GM20431 (cell line): Measurements from ENCODE around the gene SPTB.

Experiments used
- in situ Hi-C: fragments of 300-500 bp; cut with MseI, MboI; formaldehyde crosslinking; loops from one replicate; pipeline ENCODE4 v1.15.0; 2020; ENCODE audit warnings: low sequenced_read_pairs; ENCODE audit not compliant: unreplicated experiment

The SPTB gene

DNA sequence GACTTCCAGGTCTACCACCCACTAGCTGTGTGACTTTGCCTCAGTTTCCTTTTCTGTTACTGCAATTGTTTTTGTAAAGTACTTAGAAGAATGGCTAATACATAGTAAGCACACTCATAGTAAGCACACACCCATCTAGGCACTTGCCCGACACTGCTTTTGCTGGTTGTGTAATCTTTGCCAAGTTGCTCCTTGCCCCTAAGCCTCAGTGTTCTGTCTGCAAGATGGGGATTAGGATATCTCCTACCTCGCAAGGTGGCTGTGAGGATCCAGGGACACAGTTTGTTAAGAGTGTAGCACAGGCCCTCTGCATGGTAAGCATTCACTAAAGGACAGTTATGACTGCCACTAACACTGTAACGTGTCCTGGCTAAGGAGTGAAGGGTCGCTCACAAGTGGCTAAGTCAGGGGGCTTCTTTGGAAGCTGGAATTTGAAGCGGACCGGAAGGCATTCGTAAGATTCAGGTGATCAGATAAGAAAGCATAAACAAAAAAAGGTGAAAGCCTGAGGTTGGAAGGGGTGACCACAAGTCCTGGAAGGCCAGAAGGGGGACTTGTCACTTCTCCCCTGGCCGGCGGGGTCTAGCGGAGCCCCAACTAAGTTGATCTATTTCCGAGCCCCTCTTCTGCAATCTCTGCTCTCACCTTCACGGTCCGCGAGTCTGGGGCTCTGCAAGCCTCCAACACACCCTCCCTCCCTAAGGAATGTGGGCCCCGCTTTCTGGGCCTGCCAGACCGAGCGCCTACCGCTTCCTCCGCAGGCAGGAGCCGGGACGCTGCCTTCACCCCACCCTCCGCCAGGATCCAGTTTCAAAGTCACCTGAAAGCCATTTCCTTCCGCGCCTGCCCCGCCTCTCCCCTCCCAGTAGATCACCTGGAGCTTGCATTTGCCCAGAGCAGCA lies 177.0 kb downstream of the SPTB start:
- in situ Hi-C loops = no loop called here

DNA sequence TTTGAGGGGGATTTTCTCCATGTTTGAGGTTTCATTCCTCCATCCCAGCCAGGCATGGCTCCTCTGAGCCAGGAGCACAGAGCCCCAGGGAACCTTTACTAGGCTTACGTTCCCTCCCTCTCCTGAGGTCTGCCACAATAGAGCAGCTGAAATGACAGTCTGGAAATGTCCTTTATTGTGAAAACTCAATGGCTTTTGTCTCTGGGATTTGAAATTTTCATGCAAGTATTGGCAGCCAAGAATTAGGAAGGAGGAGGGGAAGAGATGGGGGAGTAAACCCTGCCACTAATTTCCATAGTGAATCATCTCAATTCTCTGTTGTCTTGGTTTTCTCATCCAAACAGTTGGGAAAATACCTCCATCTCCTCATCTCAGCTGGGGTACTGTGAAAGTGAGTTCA lies 178.0 kb downstream of the SPTB start:
- in situ Hi-C loops = no loop called here

DNA sequence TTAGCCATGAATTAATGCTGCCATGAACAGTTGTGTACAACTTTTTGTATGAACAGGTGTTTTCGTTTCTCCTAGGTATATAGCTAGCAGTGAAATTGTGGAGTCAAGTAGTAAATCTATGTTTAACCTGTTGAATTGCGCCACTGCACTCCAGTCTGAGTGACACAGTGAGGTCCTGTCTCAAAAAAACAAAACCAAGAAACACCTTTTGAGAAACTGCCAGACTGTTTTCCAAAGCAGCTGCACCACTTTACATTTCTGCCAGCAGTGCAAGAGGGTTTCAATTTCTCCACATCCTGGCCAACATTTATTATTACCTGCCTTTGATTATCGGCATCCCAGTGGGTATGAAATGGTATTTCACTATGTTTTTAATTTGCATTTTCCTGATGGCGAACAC lies 178.8 kb downstream of the SPTB start:
- in situ Hi-C loops = no loop called here

DNA sequence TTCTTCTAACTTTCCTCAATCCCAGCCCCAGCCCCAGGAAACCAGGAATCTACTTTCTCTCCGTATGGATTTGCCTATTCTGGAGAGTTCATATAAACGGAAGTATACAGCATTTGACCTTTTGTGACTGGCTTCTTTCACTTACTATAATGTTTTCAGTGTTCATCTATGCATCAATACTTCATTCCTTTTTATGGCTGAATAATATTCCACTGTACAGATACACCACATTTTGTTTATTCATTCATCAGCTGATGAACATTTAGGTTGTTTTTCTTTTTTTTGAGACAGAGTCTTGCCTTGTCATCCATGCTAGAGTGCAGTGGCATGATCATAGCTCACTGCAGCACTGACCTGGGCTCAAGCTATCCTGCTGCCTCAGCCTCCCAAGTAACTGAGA lies 179.4 kb downstream of the SPTB start:
- in situ Hi-C loops = no loop called here

- in situ Hi-C loops = no loop called here
These were observed 180.8 kb downstream of the SPTB start for GRCh38 chr14:64698903-64699302.

DNA sequence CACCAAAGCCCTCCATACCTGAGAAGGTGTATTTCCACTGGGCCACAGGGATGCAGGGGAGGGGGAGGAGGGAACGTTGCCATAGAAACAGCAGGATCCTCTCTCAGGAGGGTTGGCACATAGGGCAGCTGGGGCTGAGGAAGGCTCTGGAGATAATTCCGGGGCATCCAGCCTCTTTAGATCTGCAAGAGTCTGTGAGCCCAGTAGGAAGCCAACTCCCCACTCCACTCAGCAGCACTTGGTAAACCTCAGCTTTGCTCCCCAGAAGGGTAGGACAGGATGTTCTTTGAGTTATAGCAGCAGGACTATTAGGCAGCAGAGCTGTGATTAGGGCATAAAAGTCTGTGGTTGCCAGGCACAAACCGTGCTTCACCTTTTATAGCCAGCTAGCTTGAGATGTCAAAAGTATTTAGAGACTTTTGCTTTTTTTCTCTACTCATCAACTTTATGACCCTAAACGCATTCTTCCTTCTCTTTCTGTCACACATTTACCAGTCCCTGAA lies 183.3 kb downstream of the SPTB start:
- in situ Hi-C loops = no loop called here
